HG03439 (cell line): Measurements from ENCODE around the gene TMEM219.
"Not testable (repeated sequence)": the region's sequence is repeated elsewhere in the genome, so short reads cannot be mapped to it uniquely, and the experiment has no call there.

Experiments
- ATAC-seq: cut with Tn5 transposase; IDR thresholded peaks from one replicate; pipeline ENCODE4 v1.9.1; 2021; ENCODE audit warnings: mild to moderate bottlenecking, moderate library complexity; ENCODE audit not compliant: unreplicated experiment

The TMEM219 gene

DNA sequence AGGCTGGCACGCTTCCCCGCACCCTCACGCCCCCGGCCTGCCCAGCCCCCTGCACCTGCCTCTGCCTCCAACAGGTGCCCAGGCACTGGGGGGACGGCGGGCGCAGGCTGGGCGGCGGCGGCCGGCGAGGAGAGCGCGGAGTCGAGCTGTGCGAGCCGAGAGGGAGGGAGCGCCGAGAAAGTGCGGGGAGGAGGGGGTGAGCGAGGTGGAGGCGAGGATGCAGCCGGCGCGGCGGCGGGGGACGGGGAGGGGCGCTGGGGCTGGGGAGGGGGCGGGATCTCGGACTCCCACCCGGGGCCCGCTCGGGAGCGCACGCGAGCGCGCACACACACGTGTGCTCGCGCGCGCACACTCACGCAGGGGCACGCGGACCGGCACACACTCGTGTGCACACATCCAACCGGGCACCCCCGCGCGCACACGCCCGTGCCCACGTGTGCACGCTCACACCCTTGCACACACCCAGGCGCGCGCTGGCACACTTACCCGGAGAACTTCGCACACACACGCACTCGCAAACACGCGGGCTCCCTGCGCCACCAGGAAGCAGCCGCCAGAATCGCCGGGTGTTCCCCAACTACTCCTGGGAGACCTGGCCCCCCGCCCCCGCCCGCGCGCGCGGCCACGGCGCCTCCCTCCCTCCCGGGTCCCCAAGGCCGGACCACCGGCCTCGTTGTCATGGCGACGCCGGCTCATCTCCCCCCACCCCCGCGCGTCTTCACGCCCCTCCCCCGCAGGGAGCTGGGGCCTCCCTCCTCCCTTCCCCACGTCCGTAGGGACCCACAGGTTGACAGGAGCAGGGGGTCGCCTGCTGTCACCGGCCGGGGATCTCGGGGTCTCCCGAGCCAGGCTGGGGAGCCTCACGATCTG, 49.2 kb downstream of the TMEM219 start, which contains the start of gene DOC2A:
TSS of gene DOC2A (minus strand) at position 184 of the 870 bp plus-strand sequence. CDS start 805 bp downstream, outside the sequence.
- ATAC-seq, result no peak

DNA sequence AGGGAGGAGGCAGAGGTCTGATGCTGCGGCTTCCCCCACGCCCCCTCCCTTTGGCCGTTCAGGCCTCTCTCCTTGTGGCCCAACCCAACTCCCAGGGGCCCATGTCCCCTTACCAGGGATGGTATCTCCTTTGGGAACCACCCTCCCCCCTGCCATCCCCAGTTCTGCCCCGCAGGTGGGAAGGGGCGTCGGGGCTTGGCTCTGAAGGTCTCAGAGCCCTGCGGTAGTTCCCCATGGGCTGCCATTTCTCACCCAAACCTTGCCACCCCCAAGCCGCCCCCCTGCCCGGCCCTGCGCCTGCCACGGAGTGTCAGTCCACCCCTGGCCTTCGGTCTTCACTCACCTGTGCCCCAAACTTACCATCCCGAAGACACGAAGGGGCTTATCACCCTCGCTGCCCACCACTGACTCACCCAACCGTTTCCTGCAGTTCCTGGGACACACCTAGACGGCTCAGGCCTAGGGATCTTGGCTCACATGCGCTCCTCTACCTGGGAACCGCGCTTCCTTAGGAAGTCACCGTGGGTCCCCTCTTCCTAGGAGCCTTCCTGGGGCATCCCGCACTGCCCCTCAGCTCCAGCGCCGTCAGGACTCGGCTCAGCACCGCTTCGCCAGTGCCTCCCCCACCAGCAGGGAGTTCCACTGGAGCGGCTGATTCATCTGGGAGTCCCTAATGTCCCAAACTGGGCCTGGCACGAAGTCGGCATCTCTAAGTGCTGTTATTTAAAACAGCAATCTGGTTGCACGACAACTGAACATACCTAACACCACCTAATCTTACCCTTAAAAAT, 50.0 kb downstream of the TMEM219 start:
- ATAC-seq, result no peak

DNA sequence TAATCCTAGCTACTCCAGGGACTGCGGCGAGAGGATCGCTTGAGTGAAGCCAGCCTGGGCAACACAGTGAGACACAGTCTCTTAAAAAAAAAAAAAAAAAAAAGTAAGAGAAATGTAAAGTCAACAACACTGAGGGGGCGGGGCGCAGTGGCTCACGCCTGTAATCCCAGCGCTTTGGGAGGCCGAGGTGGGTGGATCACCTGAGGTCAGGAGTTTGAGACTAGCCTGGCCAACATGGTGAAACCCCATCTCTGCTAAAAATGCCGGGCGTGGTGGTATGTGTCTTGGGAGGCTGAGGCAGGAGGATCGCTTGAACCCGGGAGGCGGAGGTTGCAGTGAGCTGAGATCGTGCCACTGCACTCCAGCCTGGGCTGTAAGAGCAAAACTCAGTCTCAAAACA, 50.7 kb downstream of the TMEM219 start:
- not testable (repeated sequence) for ATAC-seq

DNA sequence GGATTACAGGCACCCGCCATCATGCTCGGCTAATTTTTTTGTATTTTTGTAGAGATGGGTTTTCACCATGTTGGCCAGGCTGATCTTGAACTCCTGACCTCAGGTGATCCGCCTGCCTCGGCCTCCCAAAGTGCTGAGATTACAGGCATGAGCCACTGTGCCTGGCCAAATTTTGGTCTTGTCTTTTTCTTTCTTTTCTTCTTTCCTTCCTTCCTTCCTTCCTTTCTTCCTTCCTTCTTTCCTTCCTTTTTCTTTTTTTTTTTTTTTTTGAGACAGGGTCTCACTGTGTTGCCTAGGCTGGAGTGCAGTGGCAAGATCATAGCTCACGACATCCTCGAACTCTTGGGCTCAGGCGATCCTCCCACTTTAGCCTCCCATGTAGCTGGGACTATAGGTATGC, 53.6 kb downstream of the TMEM219 start:
- ATAC-seq, result not testable (repeated sequence)

DNA sequence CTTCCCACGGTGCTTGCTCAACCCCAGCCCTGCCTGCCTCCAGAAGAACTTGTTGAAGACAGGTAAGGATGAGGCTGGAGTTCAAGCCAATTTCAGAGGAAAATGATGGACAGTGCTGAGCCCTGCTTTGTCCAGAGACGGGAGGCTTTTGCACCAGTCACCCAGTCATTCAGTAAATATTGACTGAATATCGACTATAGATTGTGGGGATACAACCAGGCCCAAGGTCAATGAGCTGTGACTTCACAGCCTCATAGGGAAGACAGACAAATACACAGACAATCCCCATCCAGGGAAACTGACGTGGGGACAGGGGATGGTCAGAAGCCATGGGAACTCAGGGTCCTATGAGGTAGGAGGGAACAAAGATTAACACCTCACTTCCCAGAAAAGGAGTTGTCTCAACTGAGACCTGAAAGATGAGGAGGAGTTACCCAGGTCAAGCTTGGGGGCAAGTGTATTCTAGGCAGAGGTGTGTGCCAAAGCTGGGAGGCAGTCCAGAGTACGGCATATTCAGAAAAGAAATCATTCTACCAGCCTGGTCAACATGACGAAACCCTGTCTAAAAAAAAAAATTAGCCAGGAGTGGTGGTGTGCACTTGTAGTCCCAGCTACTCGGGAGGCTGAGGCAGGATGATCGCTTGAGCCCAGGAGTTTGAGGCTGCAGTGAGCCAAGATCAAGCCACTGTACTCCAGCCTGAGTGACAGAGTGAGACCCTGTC, 54.8 kb downstream of the TMEM219 start:
- no peak for ATAC-seq

DNA sequence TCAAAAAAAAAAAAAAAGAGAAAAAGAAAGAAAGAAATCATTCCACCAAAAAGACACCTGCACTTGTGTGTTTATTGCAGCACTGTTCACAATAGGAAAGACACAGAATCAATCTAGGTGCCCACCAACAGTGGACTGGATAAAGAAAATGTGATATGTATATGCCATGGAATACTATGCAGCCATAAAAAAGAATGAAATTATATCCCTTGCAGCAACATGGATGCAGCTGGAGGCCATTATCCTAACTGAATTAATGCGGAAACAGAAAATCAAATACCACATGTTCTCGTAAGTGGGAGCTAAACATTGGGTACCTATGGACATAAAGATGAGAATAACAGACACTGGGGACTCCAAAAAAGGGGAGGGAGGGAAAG, 55.4 kb downstream of the TMEM219 start:
- ATAC-seq, result no peak

DNA sequence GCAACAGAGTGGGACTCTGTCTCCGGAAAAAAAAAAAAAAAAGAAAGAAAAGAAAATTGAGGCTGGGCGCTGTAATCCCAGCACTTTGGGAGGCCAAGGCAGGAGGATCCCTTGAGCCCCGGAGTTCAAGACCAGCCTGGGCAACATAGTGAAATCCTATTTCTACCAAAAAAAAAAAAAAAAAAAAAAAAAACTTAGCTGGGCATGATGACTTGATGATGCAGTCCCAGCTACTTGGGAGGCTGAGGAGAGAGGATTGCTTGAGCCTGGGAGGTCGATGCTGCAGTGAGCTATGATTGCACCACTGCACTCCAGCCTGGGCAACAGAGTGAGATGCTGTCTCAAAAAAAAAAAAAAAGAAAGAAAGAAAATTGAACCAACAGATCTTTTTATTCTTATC, 56.1 kb downstream of the TMEM219 start:
- ATAC-seq, result not testable (repeated sequence)

DNA sequence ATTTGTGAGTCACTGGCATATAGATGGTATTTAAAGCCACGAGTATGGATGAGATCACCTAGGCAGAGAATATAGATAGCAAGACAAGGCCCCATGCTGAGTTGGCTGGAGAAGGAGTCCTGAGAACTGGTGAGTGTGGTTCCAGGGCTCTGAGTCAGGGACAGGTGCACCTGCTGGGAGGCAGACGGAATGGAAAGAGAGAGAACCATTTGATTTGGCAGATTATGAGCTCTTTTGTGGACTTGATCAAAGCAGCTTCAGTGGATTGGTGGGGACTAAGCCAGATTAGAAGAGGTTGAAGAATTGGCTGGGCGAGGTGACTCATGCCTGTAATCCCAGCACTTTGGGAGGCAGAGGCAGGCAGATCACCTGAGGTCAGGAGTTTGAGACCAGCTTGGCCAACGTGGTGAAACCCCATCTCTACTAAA, 56.9 kb downstream of the TMEM219 start:
- no peak for ATAC-seq
